Tibial artery (tissue), 4 donors: ENCODE measurements around the gene STIMATE.

Experiments used
- DNase-seq, 2 donors: peaks; one replicate each; pipeline ENCODE4 v3.0.0-alpha.2; 2019
- H3K27ac ChIP-seq, 2 donors: fragments of 200-600 bp; sonication (generic) in 1 of 2; 1 replicate in 1 of 2; 2 replicates in 1 of 2; pipeline ENCODE4 v1.5.1; 2018 to 2019; ENCODE audit warnings: mild to moderate bottlenecking in 1 of 2
- H3K27me3 ChIP-seq, 2 donors: fragments of 200-600 bp; sonication (generic) in 1 of 2; one replicate each; pipeline versions ENCODE4 v1.5.1 to v1.6.0; 2016 to 2019
- H3K36me3 ChIP-seq, 3 donors: fragments of 200-600 bp; sonication (generic) in 2 of 3; one replicate each; pipeline ENCODE4 v1.5.1; 2016 to 2019; ENCODE audit warnings: mild to moderate bottlenecking in 2 of 3
- H3K4me1 ChIP-seq, 4 donors: fragments of 200-600 bp; sonication (generic) in 2 of 4; 1 replicate in 3 of 4; 2 replicates in 1 of 4; pipeline ENCODE4 v1.5.1; 2016 to 2019
- H3K4me3 ChIP-seq, 2 donors: fragments of 200-600 bp; sonication (generic) in 1 of 2; 1 replicate in 1 of 2; 2 replicates in 1 of 2; pipeline ENCODE4 v1.5.1; 2018 to 2019; ENCODE audit warnings: mild to moderate bottlenecking in 2 of 2
- H3K9me3 ChIP-seq, 3 donors: fragments of 200-600 bp; sonication (generic) in 1 of 3; one replicate each; pipeline ENCODE4 v1.5.1; 2016 to 2019
- CTCF ChIP-seq, 2 experiments: fragments of 200-600 bp in 1 of 2; fragments of 450-650 bp in 1 of 2; IDR thresholded peaks; one replicate each; pipeline ENCODE4 v1.5.1; 2017 to 2019; ENCODE audit warnings: antibody characterized with exemption in 2 of 2, mild to moderate bottlenecking in 1 of 2, moderate library complexity in 1 of 2
- intact Hi-C: fragments of 100-400 bp; cut with DNase I; formaldehyde crosslinking; loops from one replicate; pipeline ENCODE4 v1.15.0; 2023; ENCODE audit warnings: low total_unique reads

The STIMATE gene

GRCh38 chr3:52874864-52875587 lies 22.3 kb downstream of the STIMATE start:
- Histone ChIP-seq H3K36me3 (peaks cover 9 to 15% (median 12%) of the 10 kb centered on the region in 3 donors), H3K27me3 (no peaks in the 10 kb centered on the region), H3K4me1 (peaks cover 0 to 26% (median 4%) of the 10 kb centered on the region in 4 donors), H3K9me3 (no peaks in the 10 kb centered on the region), H3K4me3 (no peak overlapping the region), H3K27ac (no peak overlapping the region)
- intact Hi-C loops, result no loop called here
- TF ChIP-seq CTCF (IDR thresholded peaks at IDR 0.05), result no peak
- DNase-seq, result no peak

GRCh38 chr3:52874160-52874701 lies 23.1 kb downstream of the STIMATE start:
- no peaks in the 10 kb centered on the region for H3K9me3 ChIP-seq
- DNase-seq, result no peak
- H3K27me3 ChIP-seq, result no peaks in the 10 kb centered on the region
- peaks cover 2 to 7% (median 5%) of the 10 kb centered on the region in 3 donors for H3K36me3 ChIP-seq
- H3K27ac ChIP-seq, result no peak overlapping the region
- intact Hi-C loops, result no loop called here
- peaks cover 0 to 26% (median 4%) of the 10 kb centered on the region in 4 donors for H3K4me1 ChIP-seq
- no peak for TF ChIP-seq CTCF (IDR thresholded peaks at IDR 0.05)
- no peak overlapping the region for H3K4me3 ChIP-seq

- H3K27me3 ChIP-seq, result no peaks in the 10 kb centered on the region
- intact Hi-C loops, result no loop called here
- DNase-seq, result no peak
- no peak overlapping the region for H3K27ac ChIP-seq
- H3K4me1 ChIP-seq, result peaks cover 0 to 26% (median 4%) of the 10 kb centered on the region in 4 donors
- no peak overlapping the region for H3K4me3 ChIP-seq
- no peaks in the 10 kb centered on the region for H3K9me3 ChIP-seq
- no peak for TF ChIP-seq CTCF (IDR thresholded peaks at IDR 0.05)
- peaks cover 0 to under 1% (median 0%) of the 10 kb centered on the region in 3 donors for H3K36me3 ChIP-seq
Measured at GRCh38 chr3:52873433-52874159, 23.8 kb downstream of the STIMATE start.

GRCh38 chr3:52872245-52872644 lies 25.1 kb downstream of the STIMATE start:
- peaks cover 0 to 5% (median 0%) of the 10 kb centered on the region in 3 donors for H3K36me3 ChIP-seq
- H3K4me3 ChIP-seq, result no peak overlapping the region
- intact Hi-C loops, result no loop called here
- DNase-seq, result no peak
- H3K27me3 ChIP-seq, result no peaks in the 10 kb centered on the region
- no peaks in the 10 kb centered on the region for H3K9me3 ChIP-seq
- H3K4me1 ChIP-seq, result peaks cover 0 to 26% (median 4%) of the 10 kb centered on the region in 4 donors
- TF ChIP-seq CTCF (IDR thresholded peaks at IDR 0.05), result no peak
- H3K27ac ChIP-seq, result no peak overlapping the region

- H3K27me3 ChIP-seq, result no peaks in the 10 kb centered on the region
- H3K4me3 ChIP-seq, result no peak overlapping the region
- intact Hi-C loops, result no loop called here
- DNase-seq, result no peak
- H3K4me1 ChIP-seq, result peaks cover 0 to 26% (median 4%) of the 10 kb centered on the region in 4 donors
- no peak overlapping the region for H3K27ac ChIP-seq
- H3K9me3 ChIP-seq, result no peaks in the 10 kb centered on the region
- H3K36me3 ChIP-seq, result peaks cover 0 to 5% (median 0%) of the 10 kb centered on the region in 3 donors
- no peak for TF ChIP-seq CTCF (IDR thresholded peaks at IDR 0.05)
Measured at GRCh38 chr3:52871761-52872160, 25.6 kb downstream of the STIMATE start.
